ENCODE data around the gene PDE3B. TPM values are rescaled to one million over a fixed set of nuclear protein-coding genes. Genes with fewer than 3 reads are reported as not detected.

The PDE3B gene
- total and polyA plus RNA-seq, 9 of the 15 experiments (the other 6 are each of a cell fraction or from before 2014, with no cell fraction given): 2.3 to 22.5 (median 12.2) TPM

GRCh38 chr11:14634813-14635212 lies 8.8 kb upstream of the PDE3B start:
- no TSS peak for BruUV-seq (replicated peaks)
- ATAC-seq: no peak
- Histone ChIP-seq H3K36me3 (ENCODE audit: control insufficient read depth, insufficient read depth, low read length) (peaks cover 51% of the 10 kb centered on the region), H3K27ac (ENCODE audit: extremely low read depth, low read depth, low read length) (no peak overlapping the region), H3K4me2 (ENCODE audit: insufficient read depth, low read length) (no peak overlapping the region), H3K9me1 (ENCODE audit: control insufficient read depth, insufficient read depth, low read length) (no peaks in the 10 kb centered on the region), H3K9ac (ENCODE audit: insufficient read depth in 1 of 2, low read depth in 2 of 2, low read length in 2 of 2) (no peak overlapping the region), H3K79me2 (ENCODE audit: control insufficient read depth, insufficient read depth, low read length) (peaks cover 53% of the 10 kb centered on the region), H3K4me1 (replicated peaks in 1 of 2; ENCODE audit: control insufficient read depth in 2 of 2, insufficient read depth in 2 of 2, low read length in 2 of 2) (no peaks in the 10 kb centered on the region), H4K20me1 (replicated peaks; ENCODE audit: control insufficient read depth, insufficient read depth, low read length) (no peaks in the 10 kb centered on the region), H3K27me3 (ENCODE audit: control insufficient read depth in 2 of 2, insufficient read depth in 2 of 2, low read length in 2 of 2) (no peaks in the 10 kb centered on the region), H2AFZ (ENCODE audit: low read depth, low read length) (no peak overlapping the region), H3K9me3 (replicated peaks; ENCODE audit: control insufficient read depth, insufficient read depth, low read depth, low read length) (peaks cover 26% of the 10 kb centered on the region), H3K4me3 (no peak overlapping the region)
- no peak for FAIRE-seq
- POLR2A ChIA-PET: interaction anchor here (0.6 kb wide), 1 partner anchor 11 kb away, joined by 3 read pairs; no protein-coding TSS in a partner anchor
- no peak for TF ChIP-seq MYBL2 (IDR thresholded peaks at IDR 0.05; ENCODE audit: low read depth)
- TF ChIP-seq MYBL2 (CRISPR knock-in tag; IDR thresholded peaks at IDR 0.05; ENCODE audit: borderline replicate concordance): no peak
- TF ChIP-seq ZNF764 (CRISPR knock-in tag; IDR thresholded peaks at IDR 0.05; ENCODE audit: low read depth): no peak
- TF ChIP-seq NRF1 (conservative IDR thresholded peaks at IDR 0.05 in 1 of 2, IDR thresholded peaks at IDR 0.05 in 1 of 2): no peak
- TF ChIP-seq, protein P1, sequence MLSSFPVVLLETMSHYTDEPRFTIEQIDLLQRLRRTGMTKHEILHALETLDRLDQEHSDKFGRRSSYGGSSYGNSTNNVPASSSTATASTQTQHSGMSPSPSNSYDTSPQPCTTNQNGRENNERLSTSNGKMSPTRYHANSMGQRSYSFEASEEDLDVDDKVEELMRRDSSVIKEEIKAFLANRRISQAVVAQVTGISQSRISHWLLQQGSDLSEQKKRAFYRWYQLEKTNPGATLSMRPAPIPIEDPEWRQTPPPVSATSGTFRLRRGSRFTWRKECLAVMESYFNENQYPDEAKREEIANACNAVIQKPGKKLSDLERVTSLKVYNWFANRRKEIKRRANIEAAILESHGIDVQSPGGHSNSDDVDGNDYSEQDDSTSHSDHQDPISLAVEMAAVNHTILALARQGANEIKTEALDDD (IDR thresholded peaks at IDR 0.05): no peak
- no peak for TF ChIP-seq ATF7 (IDR thresholded peaks at IDR 0.05)
- TF ChIP-seq ZNF121 (CRISPR knock-in tag; conservative IDR thresholded peaks at IDR 0.05): no peak
- no peak for TF ChIP-seq ZBTB5 (IDR thresholded peaks at IDR 0.05)
- no peak for TF ChIP-seq MTA2 (IDR thresholded peaks at IDR 0.05; ENCODE audit: low read depth)
- no peak for TF ChIP-seq MCM7 (IDR thresholded peaks at IDR 0.05)
- 100% methylated on average over 1 of the region's 1 CpG for WGBS (ENCODE audit: insufficient coverage, low coverage, missing lambda C conversion rate)
- intact Hi-C loops (cut with micrococcal nuclease): no loop called here
- no peak for DNase-seq (ENCODE audit: extremely low read depth in 1 of 4, low spot score in 3 of 4)
- in situ Hi-C loops (cut with MboI): no loop called here
- CTCF ChIA-PET (ENCODE audit: low intra/inter-chr PET ratio): no interaction called here

Measured in K562 (cell line).